Measurements from ENCODE around the gene RNF213.

GRCh38 chr17:80217703-80218362 is 42.8 kb upstream of the RNF213 start:
- TF ChIP-seq CTCF (IDR thresholded peaks at IDR 0.05; ENCODE audit: insufficient read depth, low read length, poor library complexity, severe bottlenecking) (no peak), EZH2phosphoT487 (conservative IDR thresholded peaks at IDR 0.05; ENCODE audit: low read length) (no peak)

Measured in SU-DHL-6 (cell line).